ENCODE data around the gene ANKS3.
"Not testable (repeated sequence)": the region's sequence is repeated elsewhere in the genome, so short reads cannot be mapped to it uniquely, and the experiment has no call there.

Gene ANKS3

GRCh38 chr16:4654011-4654963 is 79.8 kb downstream of the ANKS3 start:
- FAIRE-seq = no peak
- DNase-seq (ENCODE audit: insufficient read length, low spot score) = no peak

- DNase-seq (ENCODE audit: insufficient read length, low spot score) = no peak
- FAIRE-seq = no peak
Observed at GRCh38 chr16:4652561-4652960, 81.5 kb downstream of the ANKS3 start.

GRCh38 chr16:4651827-4652226 is 82.2 kb downstream of the ANKS3 start:
- peak; percentile 39 for FAIRE-seq
- DNase-seq (ENCODE audit: insufficient read length, low spot score) = no peak

GRCh38 chr16:4650443-4651074 is 83.5 kb downstream of the ANKS3 start:
- peak; percentile 75 for DNase-seq (ENCODE audit: insufficient read length, low spot score)
- not testable (repeated sequence) for FAIRE-seq

- no peak for FAIRE-seq
- DNase-seq (ENCODE audit: insufficient read length, low spot score) = no peak
Observed at GRCh38 chr16:4649744-4650442, 84.2 kb downstream of the ANKS3 start.

- DNase-seq (ENCODE audit: insufficient read length, low spot score) (no peak), FAIRE-seq (no peak)
Observed at GRCh38 chr16:4648917-4649316, 85.2 kb downstream of the ANKS3 start.

GRCh38 chr16:4647644-4647980 is 86.5 kb downstream of the ANKS3 start:
- DNase-seq (ENCODE audit: insufficient read length, low spot score) (no peak), FAIRE-seq (no peak)

GRCh38 chr16:4646773-4647643 is 87.1 kb downstream of the ANKS3 start:
- FAIRE-seq = no peak
- DNase-seq (ENCODE audit: insufficient read length, low spot score) = no peak

Measured in GM19239 (cell line).